K562 (cell line): Measurements from ENCODE around the gene KIF12. TPM values are rescaled to one million over a fixed set of nuclear protein-coding genes. Genes with fewer than 3 reads are reported as not detected.

Source experiments
- ARID1B ChIP-seq: fragments of 450-650 bp; IDR thresholded peaks from 2 replicates; pipeline ENCODE4 v1.6.1; 2016; ENCODE audit warnings: antibody characterized with exemption, mild to moderate bottlenecking, inconsistent platforms
- DPF2 ChIP-seq: fragments of 450-650 bp; IDR thresholded peaks from 2 replicates; pipeline ENCODE4 v1.6.1; 2016
- KDM1A ChIP-seq, 2 experiments: fragments of 450-650 bp; IDR thresholded peaks; 2 replicates each; pipeline ENCODE4 v1.6.1; 2016; ENCODE audit warnings: mild to moderate bottlenecking in 2 of 2
- LARP7 ChIP-seq: fragments of 450-650 bp; IDR thresholded peaks from 2 replicates; pipeline ENCODE4 v1.6.1; 2016
- MAFG ChIP-seq: fragments of 450-650 bp; conservative IDR thresholded peaks from 2 replicates; pipeline ENCODE4 v1.6.1; 2016; ENCODE audit warnings: missing genetic modification characterization, missing compliant biosample characterization
- NFE2 ChIP-seq: IDR thresholded peaks from 2 replicates; pipeline ENCODE4 v1.6.1; 2014; ENCODE audit warnings: antibody characterized with exemption, low read depth
- NFE2L1 ChIP-seq: fragments of 450-650 bp; IDR thresholded peaks from 2 replicates; pipeline ENCODE4 v1.6.1; 2016; ENCODE audit warnings: missing genetic modification characterization, low read depth, mild to moderate bottlenecking, missing compliant biosample characterization, moderate library complexity, borderline replicate concordance
- NFIX ChIP-seq: fragments of 250-450 bp; sonication (Bioruptor Pico); IDR thresholded peaks from 2 replicates; pipeline ENCODE4 v1.4.0; 2020; ENCODE audit warnings: low read depth, mild to moderate bottlenecking, moderate library complexity
- SPI1 ChIP-seq: IDR thresholded peaks from 2 replicates; pipeline ENCODE4 v1.6.1; 2011; ENCODE audit warnings: low read depth, low read length, control low read depth, borderline replicate concordance
- TEAD2 ChIP-seq: fragments of 450-650 bp; IDR thresholded peaks from 2 replicates; pipeline ENCODE4 v1.6.1; 2016; ENCODE audit warnings: missing genetic modification characterization, control low read depth, missing compliant biosample characterization
- polyA plus RNA-seq, 8 experiments: library from polyadenylated mRNA; depleted of rRNA in 4 of 8; stranded (reverse) in 5 of 8; unstranded in 3 of 8; fragments of >200 nt; fragmentation: Nextera tagmentation in 2 of 8; fragmentation: Illumina TruSeq in 1 of 8; extraction: Ambion mirVana in 2 of 8; extraction: Trizol in 1 of 8; gene quantifications; 2 replicates each; pipeline versions ENCODE4 v1.2.1 to v1.2.3, GENCODE V29; 2011 to 2014; ENCODE audit warnings: inconsistent platforms in 1 of 8, missing spikeins in 1 of 8
- total RNA-seq, 7 experiments: library from RNA; depleted of rRNA in 6 of 7; stranded (reverse); fragments of >200 nt in 6 of 7; fragmentation: Illumina TruSeq in 2 of 7; extraction: Trizol in 2 of 7; gene quantifications; 2 replicates each; pipeline versions ENCODE4 v1.2.1 to v1.2.3, GENCODE V29; 2011 to 2021; ENCODE audit warnings: low replicate concordance in 1 of 7
- TF ChIP-seq, protein P1 (sequence below): fragments of 450-650 bp; IDR thresholded peaks from 2 replicates; pipeline ENCODE4 v1.6.1; 2018; ENCODE audit not compliant: partially characterized antibody

Gene KIF12
- total and polyA plus RNA-seq, 9 of the 15 experiments (the other 6 are each of a cell fraction or from before 2014, with no cell fraction given) = not detected

DNA sequence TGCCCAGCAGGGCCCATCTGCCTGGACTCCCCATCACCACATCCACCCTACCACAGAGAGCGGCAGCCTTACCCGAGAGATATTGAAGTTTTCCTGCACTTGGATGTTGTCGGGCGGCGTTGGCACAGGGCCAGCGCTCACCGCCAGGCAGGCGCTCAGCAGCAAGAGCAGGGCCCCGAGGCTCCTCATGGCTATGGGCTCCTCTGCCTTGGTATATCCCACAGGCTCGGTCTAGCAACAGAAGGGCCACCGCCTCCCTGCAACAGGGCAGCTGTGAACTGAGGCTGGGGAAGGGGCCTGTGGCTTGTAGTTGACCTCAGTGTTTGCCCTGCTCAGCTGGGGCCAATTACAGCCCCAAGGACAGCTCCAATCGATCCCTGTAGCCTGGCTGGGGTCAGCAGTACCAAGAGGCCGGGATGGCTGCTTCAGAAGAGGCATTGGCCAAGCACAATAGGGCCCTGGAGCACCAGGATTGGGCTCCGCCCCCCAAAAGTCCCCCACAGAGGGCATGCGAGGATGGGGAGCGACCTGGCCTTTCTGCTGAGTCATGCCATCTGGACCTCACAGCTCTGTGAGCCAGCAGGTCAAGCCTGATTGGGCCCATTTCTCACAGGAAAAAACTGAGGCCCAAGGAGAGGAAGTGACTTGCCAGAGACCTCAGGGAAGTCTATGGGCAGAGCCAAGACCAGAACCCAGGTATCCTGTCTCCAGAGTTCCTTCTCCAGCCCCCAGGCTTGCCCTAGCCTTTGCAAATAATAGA lies 20.9 kb downstream of the KIF12 start, which contains the start of gene AMBP (continued):
- TF ChIP-seq, protein P1, sequence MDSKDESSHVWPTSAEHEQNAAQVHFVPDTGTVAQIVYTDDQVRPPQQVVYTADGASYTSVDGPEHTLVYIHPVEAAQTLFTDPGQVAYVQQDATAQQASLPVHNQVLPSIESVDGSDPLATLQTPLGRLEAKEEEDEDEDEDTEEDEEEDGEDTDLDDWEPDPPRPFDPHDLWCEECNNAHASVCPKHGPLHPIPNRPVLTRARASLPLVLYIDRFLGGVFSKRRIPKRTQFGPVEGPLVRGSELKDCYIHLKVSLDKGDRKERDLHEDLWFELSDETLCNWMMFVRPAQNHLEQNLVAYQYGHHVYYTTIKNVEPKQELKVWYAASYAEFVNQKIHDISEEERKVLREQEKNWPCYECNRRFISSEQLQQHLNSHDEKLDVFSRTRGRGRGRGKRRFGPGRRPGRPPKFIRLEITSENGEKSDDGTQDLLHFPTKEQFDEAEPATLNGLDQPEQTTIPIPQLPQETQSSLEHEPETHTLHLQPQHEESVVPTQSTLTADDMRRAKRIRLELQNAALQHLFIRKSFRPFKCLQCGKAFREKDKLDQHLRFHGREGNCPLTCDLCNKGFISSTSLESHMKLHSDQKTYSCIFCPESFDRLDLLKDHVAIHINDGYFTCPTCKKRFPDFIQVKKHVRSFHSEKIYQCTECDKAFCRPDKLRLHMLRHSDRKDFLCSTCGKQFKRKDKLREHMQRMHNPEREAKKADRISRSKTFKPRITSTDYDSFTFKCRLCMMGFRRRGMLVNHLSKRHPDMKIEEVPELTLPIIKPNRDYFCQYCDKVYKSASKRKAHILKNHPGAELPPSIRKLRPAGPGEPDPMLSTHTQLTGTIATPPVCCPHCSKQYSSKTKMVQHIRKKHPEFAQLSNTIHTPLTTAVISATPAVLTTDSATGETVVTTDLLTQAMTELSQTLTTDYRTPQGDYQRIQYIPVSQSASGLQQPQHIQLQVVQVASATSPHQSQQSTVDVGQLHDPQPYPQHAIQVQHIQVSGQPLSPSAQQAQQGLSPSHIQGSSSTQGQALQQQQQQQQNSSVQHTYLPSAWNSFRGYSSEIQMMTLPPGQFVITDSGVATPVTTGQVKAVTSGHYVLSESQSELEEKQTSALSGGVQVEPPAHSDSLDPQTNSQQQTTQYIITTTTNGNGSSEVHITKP = no peak
- TF ChIP-seq NFIX (CRISPR knock-in tag) (peak; percentile 24; the same call in 1 of the 2 replicates), MAFG (tag) (peak; percentile 91), NFE2L1 (tag) (peak; percentile 68), SPI1 (peak; percentile 51; the same call in 1 of the 2 replicates), KDM1A (IDR thresholded peaks at IDR 0.05) (0 out of 4 replicates have a peak, but pooled peaks of 1 of the 2 experiments have one; percentile 10), LARP7 (no peak), ARID1B (0 out of 2 replicates have a peak, but pooled peaks have one; percentile 17), TEAD2 (no peak), NFE2 (peak; percentile 83), DPF2 (0 out of 2 replicates have a peak, but pooled peaks have one; percentile 18)
- TF ChIP-seq, all 486 proteins: peak for 18
